Measurements from ENCODE around the gene CD300A.
A peak's percentile ranks its signal among the peaks of the same experiment; 100 is the strongest.

- TF ChIP-seq, protein P1, sequence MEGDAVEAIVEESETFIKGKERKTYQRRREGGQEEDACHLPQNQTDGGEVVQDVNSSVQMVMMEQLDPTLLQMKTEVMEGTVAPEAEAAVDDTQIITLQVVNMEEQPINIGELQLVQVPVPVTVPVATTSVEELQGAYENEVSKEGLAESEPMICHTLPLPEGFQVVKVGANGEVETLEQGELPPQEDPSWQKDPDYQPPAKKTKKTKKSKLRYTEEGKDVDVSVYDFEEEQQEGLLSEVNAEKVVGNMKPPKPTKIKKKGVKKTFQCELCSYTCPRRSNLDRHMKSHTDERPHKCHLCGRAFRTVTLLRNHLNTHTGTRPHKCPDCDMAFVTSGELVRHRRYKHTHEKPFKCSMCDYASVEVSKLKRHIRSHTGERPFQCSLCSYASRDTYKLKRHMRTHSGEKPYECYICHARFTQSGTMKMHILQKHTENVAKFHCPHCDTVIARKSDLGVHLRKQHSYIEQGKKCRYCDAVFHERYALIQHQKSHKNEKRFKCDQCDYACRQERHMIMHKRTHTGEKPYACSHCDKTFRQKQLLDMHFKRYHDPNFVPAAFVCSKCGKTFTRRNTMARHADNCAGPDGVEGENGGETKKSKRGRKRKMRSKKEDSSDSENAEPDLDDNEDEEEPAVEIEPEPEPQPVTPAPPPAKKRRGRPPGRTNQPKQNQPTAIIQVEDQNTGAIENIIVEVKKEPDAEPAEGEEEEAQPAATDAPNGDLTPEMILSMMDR (optimal IDR thresholded peaks at IDR 0.05 in 1 of 3, IDR thresholded peaks at IDR 0.05 in 1 of 3, conservative IDR thresholded peaks at IDR 0.05 in 1 of 3; ENCODE audit: extremely low read depth in 1 of 3, insufficient read depth in 2 of 3, low read length in 3 of 3), result no peak
- TF ChIP-seq EZH2 (IDR thresholded peaks at IDR 0.05; ENCODE audit: low read length), result peak; percentile 69
These were observed at the start of gene CD300A for GRCh38 chr17:74466111-74466827.
